ENCODE results near the gene SOCS3.

SOCS3 gene

DNA sequence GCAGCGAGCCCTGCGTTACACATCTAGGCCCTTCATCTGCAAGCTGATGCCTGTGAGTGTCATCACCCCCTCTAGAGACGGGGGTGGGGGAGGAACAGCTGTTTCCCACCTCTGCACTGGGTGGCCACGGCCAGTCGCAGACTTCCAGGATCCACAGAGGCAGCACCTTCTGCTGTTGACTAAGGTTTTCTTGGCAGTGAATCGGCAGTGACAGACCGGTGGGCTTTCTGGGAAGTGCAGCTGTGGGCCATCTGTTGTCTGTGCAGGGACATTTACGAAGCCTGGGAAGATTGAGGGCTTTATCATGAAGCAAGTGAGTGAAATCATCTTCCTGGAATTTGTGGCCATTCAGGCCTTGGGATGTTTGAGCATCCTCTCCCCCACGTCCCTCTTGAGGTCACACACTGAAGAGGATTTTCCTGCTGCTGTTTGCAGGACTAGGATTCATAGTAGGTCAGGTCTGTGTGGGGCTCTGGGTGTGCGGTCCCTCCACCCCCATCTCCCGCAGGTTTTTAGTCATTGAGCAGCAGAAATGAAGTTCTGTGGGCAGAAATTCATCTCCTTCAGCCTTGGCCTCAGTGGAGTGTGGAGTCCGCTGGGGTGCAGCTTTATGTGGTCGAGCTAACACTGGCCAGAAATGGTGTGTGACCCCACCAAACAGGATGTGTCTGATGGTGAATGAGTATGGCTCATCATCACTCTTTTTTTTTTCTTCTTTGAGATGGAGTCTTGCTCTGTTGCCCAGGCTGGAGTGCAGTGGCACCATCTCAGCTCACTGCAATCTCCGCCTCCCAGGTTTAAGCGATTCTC lies 30.6 kb upstream of the SOCS3 start:
- peak; percentile 19 for DNase-seq

DNA sequence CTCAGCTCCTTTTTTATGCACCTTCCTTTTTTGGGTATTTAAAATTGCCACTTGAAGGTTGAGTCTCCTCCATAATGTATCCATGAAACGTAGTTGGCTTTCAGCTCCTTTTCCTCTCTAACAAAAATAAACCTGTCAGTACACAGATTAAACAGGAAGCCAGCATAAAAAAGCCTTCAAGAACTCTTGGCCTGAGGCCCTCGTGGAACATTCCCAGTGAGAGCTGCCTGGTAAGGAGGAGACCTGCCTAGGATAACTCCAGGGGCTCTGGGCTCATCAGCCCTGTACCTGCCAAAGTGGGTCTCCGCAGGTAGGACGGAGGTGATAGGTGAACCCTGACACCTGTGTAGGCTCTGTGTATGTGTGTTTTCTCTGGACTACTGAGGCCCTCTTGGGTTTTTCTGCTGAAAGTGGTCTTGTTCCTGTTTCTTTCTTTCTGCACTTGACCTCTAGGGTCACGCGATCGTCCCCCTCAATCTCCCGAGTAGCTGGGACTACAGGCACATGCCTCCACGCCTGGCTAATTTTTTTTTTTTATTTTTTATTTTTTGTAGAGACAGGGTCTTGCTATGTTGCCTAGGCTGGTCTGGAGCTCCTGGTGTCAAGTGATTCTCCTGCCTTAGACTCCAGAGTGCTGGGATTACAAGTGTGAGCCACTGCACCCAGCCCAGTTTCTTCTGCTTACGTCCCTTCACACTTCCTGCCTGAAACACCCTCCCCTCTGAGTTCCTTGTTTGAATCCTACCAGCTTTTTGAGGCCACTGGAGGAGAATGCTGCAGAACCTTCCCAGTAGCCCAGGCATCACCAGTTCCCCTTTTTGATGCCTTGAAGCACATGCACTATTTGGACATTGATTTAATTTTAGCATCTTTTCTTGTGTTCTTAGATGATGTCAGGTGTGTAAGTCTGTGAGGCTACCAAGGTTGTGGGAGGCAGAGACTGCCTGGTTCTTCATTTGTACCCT lies 28.4 kb upstream of the SOCS3 start:
- no peak for DNase-seq

DNA sequence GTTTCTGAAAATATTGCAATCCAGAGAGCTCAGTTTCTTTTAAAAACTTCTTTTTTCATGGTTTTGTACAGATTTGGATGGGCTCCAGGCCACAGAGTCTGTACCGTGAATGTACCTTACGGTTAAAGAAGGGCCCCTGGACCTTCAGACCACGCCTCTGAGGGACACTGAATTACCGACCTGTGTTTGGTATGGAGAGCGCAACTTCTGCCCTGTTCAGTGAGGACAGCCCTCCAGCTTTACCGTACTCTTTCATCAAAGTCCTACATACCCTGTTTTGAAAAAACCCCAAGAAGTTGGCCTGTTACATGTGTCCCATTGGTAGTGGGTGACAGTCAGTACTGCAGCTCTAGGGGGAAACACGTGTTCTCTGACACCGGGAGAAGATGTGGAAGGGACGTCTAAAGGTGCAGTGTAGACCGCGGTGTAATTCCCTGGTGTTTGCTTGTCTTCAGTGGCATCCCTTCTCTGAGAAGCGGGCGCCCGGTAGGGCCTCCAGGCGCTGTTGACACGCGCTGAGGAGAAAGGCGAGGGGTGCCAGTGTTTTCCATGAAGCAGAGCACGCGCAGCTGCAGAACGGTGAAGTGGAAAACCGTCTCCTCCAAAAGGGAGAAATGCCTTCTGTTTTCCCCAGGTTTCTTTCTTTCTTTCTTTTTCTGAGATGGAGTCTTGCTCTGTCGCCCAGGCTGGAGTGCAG lies 24.8 kb upstream of the SOCS3 start:
- DNase-seq, result peak; percentile 42

DNA sequence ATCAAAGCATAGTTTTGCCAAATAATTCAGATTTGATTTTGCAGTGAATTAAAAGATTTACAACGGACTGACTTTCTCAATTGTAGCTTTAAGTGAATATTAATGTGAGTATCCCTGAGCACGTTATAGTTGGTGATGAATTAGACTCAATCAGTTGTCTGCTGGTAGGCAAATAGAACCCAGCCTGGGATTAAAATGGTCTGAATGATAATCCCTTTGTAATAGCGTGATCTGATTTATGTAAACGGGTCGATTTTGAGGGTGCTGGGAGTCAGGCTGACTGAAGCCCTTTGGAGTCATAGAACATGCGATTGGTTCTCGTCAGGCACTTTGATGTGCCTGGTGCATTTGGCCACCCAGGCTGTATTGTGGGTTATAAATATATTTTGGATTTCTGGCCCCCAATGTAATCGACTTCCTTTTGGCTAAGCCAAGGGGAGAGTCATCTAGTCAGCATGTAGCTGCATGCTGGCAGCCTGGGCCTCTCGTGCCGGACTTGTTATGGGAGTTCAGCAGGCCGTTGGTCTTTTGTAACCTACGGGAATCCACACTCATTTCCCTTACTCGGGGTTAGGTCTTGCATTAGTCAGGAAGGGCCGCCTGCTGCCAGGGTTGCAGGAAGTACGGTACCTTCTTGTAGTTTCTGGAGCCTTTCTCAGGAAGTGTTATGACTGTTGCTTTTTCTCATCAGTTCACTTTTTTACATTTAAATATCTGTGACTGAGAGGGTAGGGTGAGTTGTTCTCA lies 24.0 kb upstream of the SOCS3 start:
- DNase-seq, result peak; percentile 83

DNA sequence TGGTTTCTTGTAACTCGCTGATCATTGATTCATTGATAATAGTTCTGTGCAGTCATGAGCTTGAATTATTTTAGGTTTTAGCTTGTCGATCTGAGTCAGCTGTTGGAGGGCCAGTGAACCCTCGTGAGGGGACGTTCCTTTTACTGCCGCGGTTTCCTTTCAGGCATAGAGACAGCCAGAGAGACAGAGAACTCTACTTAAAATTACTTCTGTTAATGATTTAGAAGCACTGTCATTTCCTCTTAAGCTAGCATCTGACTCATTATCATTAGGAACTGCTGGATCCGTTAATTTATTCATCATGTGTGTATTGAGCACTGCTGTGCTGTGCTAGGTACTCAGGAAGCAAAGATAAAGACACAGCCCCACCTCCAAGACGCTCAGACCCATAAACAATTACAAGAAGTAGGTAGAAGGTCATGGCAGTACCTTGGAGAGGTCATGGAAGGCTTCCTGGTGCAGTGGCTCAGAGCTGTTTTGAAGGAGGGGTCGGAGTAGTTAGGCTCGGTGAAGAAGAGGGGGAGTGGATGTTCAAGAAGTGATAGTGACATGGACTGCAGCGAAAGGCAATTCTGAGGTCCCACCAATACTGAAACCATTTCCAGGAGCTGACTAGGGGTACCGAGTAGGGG lies 21.8 kb upstream of the SOCS3 start:
- peak; percentile 69 for DNase-seq

DNA sequence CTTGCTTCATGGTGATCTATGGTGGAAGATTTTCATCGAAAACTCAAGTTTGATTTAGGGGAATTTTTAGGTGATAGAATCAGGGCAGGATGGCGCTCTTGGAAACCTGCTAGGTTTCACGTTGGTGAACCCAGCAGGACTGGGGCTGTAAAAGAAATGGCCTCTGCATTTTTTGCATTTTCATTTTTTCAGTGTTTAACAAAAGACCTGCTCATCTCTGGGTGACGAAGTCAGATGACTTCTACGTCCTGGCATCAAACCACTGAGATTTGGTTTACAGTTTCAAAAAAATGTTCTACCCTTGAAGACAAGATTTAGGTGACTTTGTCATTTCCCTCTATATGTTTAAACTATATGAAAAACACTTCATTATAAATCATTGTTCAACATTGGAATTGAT lies 20.5 kb upstream of the SOCS3 start:
- no peak for DNase-seq

DNA sequence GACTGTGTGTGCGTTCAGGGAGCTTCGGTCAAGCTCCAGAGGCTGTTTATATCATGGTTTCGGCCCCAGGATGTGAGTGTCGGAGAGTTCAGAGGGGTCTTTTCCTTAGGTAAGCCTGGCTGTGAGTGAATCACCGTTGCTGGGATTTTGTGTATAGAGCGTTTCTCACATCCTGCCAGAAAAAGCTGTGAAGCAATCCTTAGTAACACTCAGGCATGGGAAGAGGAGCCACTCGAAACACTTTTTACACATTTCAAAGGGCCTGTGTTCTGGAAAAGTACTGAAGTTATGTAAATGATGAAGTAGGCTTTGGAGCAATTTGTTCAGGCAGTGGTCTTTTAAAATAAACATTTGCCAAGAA lies 19.2 kb upstream of the SOCS3 start:
- no peak for DNase-seq

DNA sequence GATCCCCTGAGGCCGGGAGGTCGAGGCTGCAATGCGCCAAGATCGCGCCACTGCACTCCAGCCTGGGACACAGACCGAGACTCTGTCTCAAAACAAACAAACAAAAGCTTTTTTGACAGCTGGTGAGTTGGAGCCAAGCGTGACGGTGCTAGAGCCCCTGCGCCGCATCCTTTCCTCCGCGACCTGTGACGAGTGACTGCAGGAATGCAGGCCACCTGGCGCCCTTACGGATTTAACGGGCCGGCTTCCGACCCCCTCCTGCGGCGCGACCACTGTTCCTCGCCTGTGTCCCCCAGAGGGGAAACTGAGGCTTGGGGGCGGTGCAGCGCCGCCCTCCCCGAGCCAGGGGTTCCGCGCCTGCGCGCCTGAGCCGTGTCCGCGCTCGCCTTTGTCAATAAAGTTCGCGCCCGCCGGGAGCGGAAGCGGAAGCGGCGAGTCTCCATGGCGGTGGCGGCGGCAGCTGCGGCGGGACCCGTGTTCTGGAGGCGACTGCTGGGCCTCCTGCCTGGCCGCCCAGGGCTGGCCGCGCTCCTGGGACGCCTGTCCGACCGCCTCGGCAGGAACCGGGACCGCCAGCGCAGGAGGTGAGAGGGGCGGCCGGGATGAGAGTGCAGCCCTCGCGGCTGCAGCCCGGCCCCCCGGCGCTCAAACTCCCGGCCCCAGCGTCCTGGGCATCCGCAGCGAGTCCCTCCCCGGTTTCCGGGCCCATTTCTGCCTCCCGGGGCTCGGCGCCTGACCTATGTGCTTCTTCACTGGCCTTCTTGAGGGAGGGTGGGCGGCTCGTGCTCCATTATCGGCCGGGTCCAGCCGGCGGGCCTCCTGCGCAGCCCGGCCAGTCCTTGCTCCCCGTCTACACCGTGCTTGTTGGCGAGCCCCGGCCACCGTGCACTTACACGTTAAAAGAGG lies 18.6 kb upstream of the SOCS3 start, which contains the start of gene PGS1:
PGS1 (plus strand) TSS at position 425 of the 906 bp plus-strand sequence; CDS start at position 442, 17 bp downstream.
- DNase-seq, result peak; percentile 88

DNA sequence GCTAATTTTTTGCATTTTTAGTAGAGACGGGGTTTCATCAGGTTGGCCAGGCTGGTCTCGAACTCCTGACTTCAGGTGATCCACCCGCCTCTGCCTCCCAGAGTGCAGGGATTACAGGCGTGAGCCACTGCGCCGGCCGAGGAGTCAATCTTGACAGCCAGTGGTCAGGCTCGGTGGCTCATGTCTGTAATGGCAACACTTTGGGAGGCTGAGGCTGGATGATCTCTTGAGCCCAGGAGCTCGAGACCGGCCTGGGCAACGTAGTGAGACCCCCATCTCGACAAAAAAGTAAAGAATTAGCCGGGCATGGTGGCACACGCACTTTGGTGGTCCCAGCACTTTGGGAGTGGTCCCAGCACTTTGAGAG lies 18.0 kb upstream of the SOCS3 start:
- DNase-seq, result peak; percentile 18

DNA sequence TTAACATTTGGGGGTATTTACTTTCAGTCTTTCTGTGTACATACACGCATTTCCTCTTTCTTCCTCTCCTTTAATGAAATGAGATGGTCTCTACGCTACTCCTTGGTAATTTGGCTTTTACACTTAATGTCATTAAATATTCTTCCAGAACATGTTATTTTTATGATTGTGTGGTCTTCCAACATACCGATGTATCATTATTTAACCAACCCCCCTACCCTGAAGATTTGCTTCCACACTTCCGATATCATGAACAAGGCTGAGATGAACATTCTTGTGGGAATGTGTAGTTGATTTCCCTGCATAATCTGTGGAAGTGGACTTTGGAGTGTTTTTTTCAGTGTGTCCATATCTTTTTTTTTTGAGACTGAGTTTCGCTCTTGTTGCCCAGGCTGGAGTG lies 16.3 kb upstream of the SOCS3 start:
- DNase-seq, result no peak

DNA sequence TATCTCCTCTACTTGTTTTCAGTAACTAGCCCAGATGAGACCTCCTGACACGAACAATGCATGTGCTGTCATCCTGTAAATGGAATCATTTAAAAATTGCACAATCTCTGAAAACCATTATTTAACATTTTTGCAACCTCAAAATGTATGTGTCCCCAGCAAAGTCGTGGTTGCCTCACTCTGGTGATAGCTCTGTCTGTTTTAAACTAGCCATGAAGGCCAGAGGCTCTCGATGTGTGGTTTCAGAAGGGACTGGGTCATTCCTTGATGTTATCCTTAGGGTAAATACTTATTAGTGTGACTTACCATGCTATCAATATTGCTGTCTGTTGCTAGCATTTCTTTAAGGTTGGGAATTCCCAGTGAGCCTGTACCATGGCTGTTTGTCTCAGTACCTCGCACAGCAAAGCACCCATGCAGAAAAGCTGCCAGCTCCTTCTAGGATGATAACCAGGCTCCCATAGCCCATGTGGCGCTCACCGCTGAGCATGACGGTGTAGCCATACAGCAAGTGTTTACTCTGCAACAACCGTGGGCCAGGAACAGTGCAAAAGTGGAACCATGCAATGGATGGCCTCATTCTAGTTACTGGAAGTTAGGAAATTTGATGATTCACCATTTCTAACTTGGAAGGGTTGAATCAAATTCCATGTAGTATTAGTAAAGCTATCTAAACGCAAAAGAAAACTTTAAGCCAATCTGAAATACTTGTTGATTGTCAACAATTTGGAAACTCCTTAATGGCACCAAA lies 15.7 kb upstream of the SOCS3 start:
- DNase-seq, result no peak

DNA sequence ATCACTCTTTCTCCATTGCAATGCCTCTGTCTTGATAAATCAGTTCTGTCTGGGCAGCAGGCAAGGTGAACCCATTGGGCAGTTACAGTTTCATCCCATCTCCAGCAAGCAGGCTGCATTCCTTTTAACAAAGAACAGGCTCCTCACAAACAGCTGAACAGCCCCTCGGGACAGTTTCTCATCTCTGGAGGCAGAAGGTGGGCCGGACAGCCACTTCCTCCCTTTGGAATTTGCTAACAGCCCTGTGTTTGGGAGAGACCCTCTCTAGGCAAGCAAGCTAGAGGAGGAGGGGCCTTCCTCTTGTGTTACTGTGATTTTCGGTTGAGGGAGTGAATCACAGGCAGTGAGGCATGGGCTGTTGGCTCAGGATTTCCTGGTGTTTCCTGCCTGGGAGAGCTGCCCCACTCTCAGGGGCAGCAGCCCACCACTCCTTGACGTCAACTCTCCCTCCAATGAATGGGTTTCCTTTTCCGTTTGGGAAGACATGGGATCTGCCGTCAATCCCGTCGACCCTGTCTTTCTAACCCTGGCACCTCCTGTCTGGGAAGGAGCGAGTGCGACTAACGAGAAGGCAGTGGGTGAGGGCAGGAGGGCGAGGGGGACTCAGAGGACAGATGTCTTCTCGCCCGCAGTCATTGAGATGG lies 14.9 kb upstream of the SOCS3 start:
- no peak for DNase-seq

DNA sequence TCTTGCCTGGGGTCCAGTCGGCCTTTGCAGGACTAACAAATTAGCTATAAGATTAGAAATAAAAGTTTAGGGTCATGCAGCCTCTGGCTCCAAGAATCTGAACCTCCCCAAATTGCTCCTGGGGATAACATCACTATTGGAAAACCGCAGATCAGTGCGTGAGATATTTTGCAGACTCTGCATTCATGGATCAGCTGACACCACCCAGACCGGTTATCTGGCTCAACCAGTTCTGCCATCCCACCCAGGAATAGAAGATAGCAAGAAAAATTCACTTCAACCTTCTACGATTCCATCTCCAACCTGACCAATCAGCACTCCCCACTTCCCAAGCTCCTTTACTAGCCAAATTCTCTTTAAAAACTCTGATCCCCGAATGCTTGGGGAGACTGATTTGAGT lies 14.3 kb upstream of the SOCS3 start:
- DNase-seq, result no peak

DNA sequence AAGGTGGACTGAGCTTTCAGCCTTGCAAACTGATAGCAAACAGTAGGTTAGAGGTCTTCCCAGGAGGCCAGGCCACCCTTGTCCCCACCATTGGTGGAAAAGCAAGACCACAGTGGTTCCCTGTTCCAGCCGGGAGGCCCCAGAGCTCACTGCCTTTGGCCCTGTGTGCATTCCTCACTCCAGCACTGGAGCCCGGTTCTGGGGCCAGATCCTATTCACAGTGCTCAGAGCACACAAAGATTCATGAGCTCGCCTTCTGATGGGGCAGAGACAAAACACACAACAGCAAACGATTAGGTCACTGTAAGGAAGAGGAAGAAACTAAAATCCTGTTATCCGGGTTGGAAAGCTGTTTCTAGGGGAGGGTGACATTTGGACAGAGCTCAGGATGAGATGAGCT lies 13.0 kb upstream of the SOCS3 start:
- no peak for DNase-seq

DNA sequence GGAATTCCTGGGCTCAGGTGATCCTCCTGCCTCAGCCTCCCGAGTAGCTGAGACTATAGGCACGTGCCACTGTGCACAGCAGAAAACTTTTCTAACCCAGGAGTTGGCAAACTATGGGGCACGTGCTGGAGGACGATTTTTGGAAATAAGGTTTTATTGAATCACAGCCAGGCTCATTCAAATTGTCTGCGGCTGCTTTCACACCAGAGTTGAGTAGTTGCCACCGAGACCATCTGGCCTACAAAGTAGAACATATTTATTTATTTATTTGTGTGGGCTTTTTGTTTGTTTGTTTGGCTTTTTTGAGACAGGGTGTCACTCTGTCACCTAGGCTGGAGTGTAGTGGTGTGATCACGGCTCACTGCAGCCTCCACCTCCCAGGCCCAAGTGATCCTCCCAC lies 11.2 kb upstream of the SOCS3 start:
- no peak for DNase-seq

DNA sequence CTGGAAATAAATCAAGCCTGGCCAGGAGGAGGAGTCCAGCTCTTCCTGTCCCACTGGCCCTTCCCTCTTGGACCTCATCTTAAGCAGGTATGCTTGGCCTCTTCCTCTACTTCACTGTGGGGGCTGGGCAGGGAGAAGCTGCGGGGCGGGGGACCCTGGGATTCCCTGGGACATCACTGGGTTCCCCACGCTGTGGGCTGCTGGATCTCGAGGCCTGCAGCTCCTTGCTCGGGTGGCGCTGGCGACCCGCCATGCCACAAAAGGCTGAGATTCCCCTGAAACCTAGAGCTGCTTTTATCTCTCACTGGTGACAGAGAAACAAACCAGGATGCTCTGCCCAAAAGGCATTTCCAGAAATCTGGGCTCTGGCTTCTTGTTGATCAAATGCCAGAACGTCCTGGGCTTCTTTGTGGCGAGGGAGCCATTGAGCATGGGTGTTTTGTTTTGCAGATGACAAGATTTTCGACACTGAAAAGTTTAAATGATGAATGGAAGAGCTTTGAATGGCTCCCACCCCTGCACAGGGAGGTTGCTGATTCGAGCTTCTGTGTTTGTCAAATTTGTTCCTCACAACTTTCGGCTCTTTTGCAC lies 10.0 kb upstream of the SOCS3 start:
- no peak for DNase-seq

DNA sequence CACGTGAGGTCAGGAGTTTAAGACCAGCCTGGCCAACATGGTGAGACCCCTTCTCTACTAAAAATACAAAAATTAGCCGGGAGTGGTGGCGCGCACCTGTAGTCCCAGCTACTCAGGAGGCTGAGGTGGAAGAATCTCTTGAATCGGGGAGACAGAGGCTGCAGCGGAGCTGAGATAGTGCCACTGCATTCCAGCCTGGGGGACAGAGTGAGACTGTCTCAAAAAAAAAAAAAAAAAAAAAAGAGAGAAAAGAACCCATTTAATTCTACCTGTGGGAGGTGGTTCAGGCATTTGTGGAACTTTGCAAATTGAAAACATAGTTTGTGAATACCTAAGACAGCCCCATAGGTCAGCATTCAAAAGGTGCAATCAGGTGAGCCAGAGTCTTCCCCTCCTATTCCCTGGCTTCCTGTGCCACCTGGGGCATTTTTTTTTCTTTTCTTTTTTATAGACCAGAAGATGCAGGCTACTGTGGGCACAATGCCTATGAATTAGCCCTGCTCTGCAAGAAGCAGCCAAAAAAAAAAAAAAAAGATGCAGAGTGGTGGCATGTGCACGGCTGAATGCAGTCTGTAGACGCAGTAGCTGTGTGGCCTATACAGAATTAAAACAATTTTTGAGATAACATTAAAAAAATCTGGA lies 9.1 kb upstream of the SOCS3 start:
- DNase-seq, result no peak

DNA sequence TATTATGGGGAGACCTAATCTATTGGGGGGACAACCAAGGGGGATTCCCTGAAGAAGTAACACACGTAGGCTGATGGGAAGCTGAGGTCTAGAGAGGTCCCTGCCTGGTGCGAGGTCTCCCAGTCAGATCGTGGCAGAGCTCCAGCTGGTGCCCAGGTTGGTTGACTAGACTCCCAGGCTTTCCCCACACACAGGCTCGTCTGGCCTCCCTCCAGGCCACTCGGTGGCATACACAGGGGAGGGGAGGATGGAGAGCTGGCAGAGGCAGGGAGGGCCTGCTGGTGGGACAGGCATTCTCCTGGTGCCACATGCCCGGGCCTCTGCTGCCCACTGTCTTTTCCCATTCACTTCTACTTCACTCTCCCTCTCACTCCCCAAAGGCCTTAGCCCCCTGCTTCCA lies 8.5 kb upstream of the SOCS3 start:
- no peak for DNase-seq

DNA sequence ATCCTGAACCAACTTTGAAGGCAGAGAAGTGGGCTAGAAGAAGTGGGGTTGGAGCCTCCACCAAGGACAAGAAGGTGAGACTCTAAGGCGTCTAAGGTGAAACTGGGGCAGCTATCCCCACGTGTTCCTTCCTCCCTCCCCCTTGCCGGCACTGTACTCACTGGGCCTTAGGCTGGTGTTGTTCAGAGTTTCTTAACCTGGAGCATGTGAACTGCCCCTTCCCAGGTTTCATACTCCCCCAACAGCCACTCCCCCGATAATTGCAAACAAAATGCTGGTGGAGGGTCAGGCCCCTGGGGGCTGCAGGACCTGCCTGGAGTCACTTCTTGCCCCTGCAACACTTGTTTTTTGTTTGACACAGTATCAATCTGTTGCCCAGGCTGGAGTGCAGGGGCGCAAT lies 7.3 kb upstream of the SOCS3 start:
- no peak for DNase-seq
